ENCODE results near the gene CLEC19A.

CLEC19A gene

DNA sequence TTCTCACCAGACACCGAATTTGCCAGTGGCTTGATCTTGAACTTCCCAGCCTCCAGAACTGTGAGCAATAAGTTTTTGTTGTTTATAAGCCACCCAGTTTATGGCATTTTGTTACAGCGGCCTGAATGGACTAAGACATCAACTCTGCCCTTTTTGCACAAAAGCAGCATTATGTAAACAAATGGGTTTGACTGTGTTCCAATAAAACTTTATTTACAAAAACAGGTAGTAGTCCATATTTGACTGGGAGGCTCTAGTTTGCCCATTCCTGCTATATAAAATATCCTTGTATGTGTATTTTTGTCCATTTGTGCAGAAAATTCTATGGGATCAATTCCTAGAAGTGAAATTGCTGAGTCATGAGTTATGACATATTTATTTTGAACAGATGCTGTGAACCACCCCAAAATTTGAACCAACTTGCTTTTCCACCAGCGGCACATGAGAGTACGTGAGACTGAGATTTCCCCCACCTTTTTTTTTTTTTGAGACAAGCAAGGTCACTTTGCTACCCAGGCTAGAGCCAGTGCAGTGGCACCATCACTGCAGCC, 21.3 kb upstream of the CLEC19A start:
- H3K27ac Mint-ChIP-seq (ENCODE audit: low read depth), result no peak overlapping the region
- H3K4me1 Mint-ChIP-seq, result no peaks in the 10 kb centered on the region
- ATAC-seq (replicated peaks; ENCODE audit: extremely low read depth, poor library complexity, severe bottlenecking), result no peak
- no peak overlapping the region for H3K4me3 Mint-ChIP-seq
- H3K36me3 Mint-ChIP-seq (ENCODE audit: insufficient read depth), result no peaks in the 10 kb centered on the region
- no peak for DNase-seq (ENCODE audit: low spot score in 2 of 2)
- peaks cover 19% of the 10 kb centered on the region for H3K9me3 Mint-ChIP-seq
- peaks cover 8% of the 10 kb centered on the region for H3K27me3 Mint-ChIP-seq

GRCh38 chr16:19265380-19265930, 20.1 kb upstream of the CLEC19A start:
- H3K27ac Mint-ChIP-seq (ENCODE audit: low read depth), result no peak overlapping the region
- no peaks in the 10 kb centered on the region for H3K4me1 Mint-ChIP-seq
- H3K27me3 Mint-ChIP-seq, result peaks cover 8% of the 10 kb centered on the region
- peaks cover 20% of the 10 kb centered on the region for H3K9me3 Mint-ChIP-seq
- no peak for DNase-seq (ENCODE audit: low spot score in 2 of 2)
- no peak overlapping the region for H3K4me3 Mint-ChIP-seq
- H3K36me3 Mint-ChIP-seq (ENCODE audit: insufficient read depth), result no peaks in the 10 kb centered on the region
- no peak for ATAC-seq (replicated peaks; ENCODE audit: extremely low read depth, poor library complexity, severe bottlenecking)

- Mint-ChIP-seq H3K4me1 (no peaks in the 10 kb centered on the region), H3K4me3 (no peak overlapping the region), H3K27me3 (peaks cover 8% of the 10 kb centered on the region), H3K27ac (ENCODE audit: low read depth) (no peak overlapping the region), H3K36me3 (ENCODE audit: insufficient read depth) (no peaks in the 10 kb centered on the region), H3K9me3 (peaks cover 20% of the 10 kb centered on the region)
- ATAC-seq (replicated peaks; ENCODE audit: extremely low read depth, poor library complexity, severe bottlenecking), result no peak
- no peak for DNase-seq (ENCODE audit: low spot score in 2 of 2)
These were observed 18.8 kb upstream of the CLEC19A start for GRCh38 chr16:19266774-19267173.

DNA sequence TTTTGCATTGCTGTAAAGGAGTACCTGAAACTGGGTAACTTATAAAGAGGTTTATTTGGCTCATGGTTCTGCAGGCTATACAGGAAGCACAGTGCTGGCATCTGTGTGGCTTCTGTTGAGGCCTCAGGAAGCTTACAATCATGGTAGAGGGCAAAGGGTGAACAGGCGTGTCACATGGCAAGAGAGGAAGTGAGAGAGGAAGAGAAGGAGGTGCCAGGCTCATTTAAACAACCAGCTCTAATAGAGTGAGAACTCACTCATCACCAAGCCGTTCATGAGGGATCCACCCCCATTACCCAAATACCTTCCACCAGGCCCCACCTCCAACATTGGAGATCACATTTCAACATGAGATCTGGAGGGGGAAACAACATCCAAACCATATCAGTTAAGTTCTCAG, 16.4 kb upstream of the CLEC19A start:
- H3K27ac Mint-ChIP-seq (ENCODE audit: low read depth), result no peak overlapping the region
- H3K27me3 Mint-ChIP-seq, result peaks cover 8% of the 10 kb centered on the region
- H3K36me3 Mint-ChIP-seq (ENCODE audit: insufficient read depth), result no peaks in the 10 kb centered on the region
- ATAC-seq (replicated peaks; ENCODE audit: extremely low read depth, poor library complexity, severe bottlenecking), result no peak
- H3K9me3 Mint-ChIP-seq, result peaks cover 20% of the 10 kb centered on the region
- no peaks in the 10 kb centered on the region for H3K4me1 Mint-ChIP-seq
- no peak overlapping the region for H3K4me3 Mint-ChIP-seq
- no peak for DNase-seq (ENCODE audit: low spot score in 2 of 2)

DNA sequence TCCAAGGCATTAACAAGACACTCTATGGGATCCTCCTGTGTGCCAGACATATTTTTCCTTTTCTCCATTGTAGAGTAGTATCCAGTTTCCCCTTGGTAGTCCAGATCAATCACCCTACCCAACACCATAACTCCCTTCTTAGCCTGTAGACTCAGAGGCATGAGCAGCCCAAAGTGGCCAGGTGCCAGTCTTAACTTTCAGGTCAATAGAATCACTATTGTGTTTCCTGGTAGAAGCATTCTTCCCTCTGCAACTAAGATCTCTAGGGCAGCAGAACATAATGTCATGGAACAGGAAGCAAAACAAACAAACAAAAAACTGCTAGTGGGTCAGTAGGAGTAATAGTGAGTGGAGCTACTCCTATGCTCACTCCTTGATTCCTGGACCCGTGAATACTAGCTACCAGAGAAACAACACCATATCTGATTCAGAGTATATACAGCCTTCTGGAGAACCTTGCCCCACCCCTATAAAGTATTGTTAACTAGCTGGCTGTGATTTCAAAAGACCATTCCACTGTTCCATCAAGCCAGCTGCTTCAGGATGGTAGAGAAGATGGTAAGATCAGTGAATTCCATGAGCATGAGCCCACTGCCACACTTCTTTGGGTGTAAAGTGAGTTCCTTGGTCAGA, 11.2 kb upstream of the CLEC19A start:
- Mint-ChIP-seq H3K36me3 (ENCODE audit: insufficient read depth) (no peaks in the 10 kb centered on the region), H3K27me3 (no peaks in the 10 kb centered on the region), H3K9me3 (no peaks in the 10 kb centered on the region), H3K4me3 (no peak overlapping the region), H3K27ac (ENCODE audit: low read depth) (no peak overlapping the region), H3K4me1 (no peaks in the 10 kb centered on the region)
- no peak for ATAC-seq (replicated peaks; ENCODE audit: extremely low read depth, poor library complexity, severe bottlenecking)
- DNase-seq (ENCODE audit: low spot score in 2 of 2), result no peak

DNA sequence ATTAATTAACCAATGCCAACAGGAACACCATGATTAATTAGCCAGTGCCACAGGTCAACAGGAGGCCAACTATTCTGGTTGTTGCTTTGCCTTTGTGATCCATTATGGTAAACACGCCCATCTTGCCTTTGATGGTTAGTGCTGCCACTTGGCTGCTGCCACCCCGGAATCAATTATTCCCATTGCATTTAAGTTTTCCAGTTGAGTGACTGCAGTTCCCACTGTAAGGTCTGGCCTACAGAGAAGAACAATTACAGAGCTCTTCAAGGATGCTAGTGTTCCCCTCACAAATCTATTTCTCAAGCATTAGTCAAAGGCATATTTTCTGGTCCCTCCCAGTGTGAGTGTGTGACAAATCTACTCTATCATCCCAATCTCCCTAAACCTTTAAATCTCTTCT, 7.1 kb upstream of the CLEC19A start:
- no peak overlapping the region for H3K27ac Mint-ChIP-seq (ENCODE audit: low read depth)
- H3K27me3 Mint-ChIP-seq, result no peaks in the 10 kb centered on the region
- no peaks in the 10 kb centered on the region for H3K36me3 Mint-ChIP-seq (ENCODE audit: insufficient read depth)
- no peak for ATAC-seq (replicated peaks; ENCODE audit: extremely low read depth, poor library complexity, severe bottlenecking)
- H3K4me1 Mint-ChIP-seq, result no peaks in the 10 kb centered on the region
- H3K9me3 Mint-ChIP-seq, result no peaks in the 10 kb centered on the region
- no peak overlapping the region for H3K4me3 Mint-ChIP-seq
- DNase-seq (ENCODE audit: low spot score in 2 of 2), result no peak

- Mint-ChIP-seq H3K36me3 (ENCODE audit: insufficient read depth) (no peaks in the 10 kb centered on the region), H3K4me3 (no peak overlapping the region), H3K9me3 (no peaks in the 10 kb centered on the region), H3K4me1 (no peaks in the 10 kb centered on the region), H3K27me3 (no peaks in the 10 kb centered on the region), H3K27ac (ENCODE audit: low read depth) (no peak overlapping the region)
- DNase-seq (ENCODE audit: low spot score in 2 of 2) (no peak), ATAC-seq (replicated peaks; ENCODE audit: extremely low read depth, poor library complexity, severe bottlenecking) (no peak)
These were observed 4.3 kb upstream of the CLEC19A start for GRCh38 chr16:19281246-19281645.

DNA sequence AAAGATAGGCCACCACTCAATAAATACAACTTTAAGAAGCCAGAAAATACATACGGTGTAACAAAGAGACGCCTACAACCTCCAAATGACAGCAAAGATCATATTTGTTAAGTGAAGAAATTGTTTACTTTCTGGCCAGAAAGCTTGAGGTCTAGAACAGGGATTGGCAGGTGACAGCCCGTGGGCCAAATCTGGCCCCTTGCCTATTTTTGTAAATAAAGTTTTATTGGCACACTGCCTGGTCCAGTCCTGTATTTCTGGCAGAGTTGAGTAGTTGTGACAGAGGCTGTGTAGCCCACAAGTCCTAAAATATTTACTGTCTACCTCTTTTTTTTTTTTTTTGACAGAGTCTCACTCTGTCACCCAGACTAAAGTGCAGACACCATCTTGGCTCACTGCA, 3.4 kb upstream of the CLEC19A start:
- no peaks in the 10 kb centered on the region for H3K4me1 Mint-ChIP-seq
- no peaks in the 10 kb centered on the region for H3K9me3 Mint-ChIP-seq
- ATAC-seq (replicated peaks; ENCODE audit: extremely low read depth, poor library complexity, severe bottlenecking), result no peak
- no peak for DNase-seq (ENCODE audit: low spot score in 2 of 2)
- H3K36me3 Mint-ChIP-seq (ENCODE audit: insufficient read depth), result no peaks in the 10 kb centered on the region
- H3K27me3 Mint-ChIP-seq, result peaks cover 2% of the 10 kb centered on the region
- H3K27ac Mint-ChIP-seq (ENCODE audit: low read depth), result no peak overlapping the region
- no peak overlapping the region for H3K4me3 Mint-ChIP-seq

DNA sequence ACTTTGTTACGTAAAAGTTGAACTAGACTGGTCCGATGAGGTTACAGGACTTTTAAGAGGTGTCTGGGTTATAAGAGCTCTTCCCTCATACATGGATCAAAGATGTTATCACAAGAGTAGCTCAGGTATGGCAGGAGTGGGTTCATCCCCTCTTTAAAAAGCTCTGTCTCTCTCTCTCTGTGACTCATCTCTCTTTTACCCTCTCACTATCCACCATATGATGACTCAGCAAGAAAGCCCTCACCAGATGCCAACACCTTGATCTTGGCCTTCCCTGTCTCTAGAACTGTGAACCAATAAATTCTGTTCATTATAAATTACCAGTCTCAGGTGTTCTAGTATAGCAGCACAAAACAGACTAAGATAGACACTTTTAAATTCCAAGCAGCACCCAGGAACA, 1.9 kb upstream of the CLEC19A start:
- H3K27me3 Mint-ChIP-seq, result peaks cover 18% of the 10 kb centered on the region
- no peaks in the 10 kb centered on the region for H3K4me1 Mint-ChIP-seq
- no peaks in the 10 kb centered on the region for H3K36me3 Mint-ChIP-seq (ENCODE audit: insufficient read depth)
- no peak overlapping the region for H3K27ac Mint-ChIP-seq (ENCODE audit: low read depth)
- no peaks in the 10 kb centered on the region for H3K9me3 Mint-ChIP-seq
- no peak for DNase-seq (ENCODE audit: low spot score in 2 of 2)
- H3K4me3 Mint-ChIP-seq, result no peak overlapping the region
- no peak for ATAC-seq (replicated peaks; ENCODE audit: extremely low read depth, poor library complexity, severe bottlenecking)

DNA sequence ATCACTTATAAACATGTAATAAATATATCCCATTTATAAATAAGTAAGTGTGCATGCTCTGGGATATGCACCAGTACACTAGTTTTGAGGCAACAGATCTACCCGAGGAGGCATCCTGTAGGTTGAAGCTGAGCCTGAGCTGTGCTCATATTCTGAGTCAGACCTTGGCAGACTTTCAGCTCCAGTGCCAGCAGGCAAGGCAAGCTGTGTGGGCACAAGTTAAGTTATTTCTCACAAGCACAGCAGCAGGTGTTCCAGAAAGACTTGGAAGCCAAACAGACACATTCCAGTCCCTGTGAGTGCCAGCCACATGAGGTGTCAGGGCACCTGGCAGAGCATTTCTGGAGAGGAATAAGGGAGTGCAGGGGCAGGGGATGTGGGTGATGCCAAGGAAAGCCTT, 1.3 kb upstream of the CLEC19A start:
- no peaks in the 10 kb centered on the region for H3K36me3 Mint-ChIP-seq (ENCODE audit: insufficient read depth)
- no peak for DNase-seq (ENCODE audit: low spot score in 2 of 2)
- H3K4me3 Mint-ChIP-seq, result no peak overlapping the region
- peaks cover 19% of the 10 kb centered on the region for H3K27me3 Mint-ChIP-seq
- no peak for ATAC-seq (replicated peaks; ENCODE audit: extremely low read depth, poor library complexity, severe bottlenecking)
- no peak overlapping the region for H3K27ac Mint-ChIP-seq (ENCODE audit: low read depth)
- H3K9me3 Mint-ChIP-seq, result no peaks in the 10 kb centered on the region
- no peaks in the 10 kb centered on the region for H3K4me1 Mint-ChIP-seq

DNA sequence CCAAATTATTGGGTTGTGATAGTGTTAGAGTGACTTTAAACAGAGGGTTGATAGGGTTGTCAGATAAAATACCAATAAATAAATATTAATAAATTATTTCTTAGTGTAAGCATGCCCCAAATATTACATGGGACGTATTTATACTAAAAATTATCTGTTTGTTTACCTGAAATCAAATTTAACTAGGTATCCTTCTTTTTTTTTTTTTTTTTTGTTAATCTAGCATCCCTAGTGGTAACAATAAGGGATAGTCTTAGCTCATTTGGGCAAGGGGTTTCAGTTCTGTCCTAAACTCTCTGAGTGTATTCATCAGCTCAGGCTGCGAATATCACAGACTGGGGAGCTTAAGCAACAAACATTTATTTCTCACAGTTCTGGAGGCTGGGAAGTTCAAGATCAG, 1.3 kb downstream of the CLEC19A start:
- Mint-ChIP-seq H3K36me3 (ENCODE audit: insufficient read depth) (no peaks in the 10 kb centered on the region), H3K4me1 (no peaks in the 10 kb centered on the region), H3K9me3 (no peaks in the 10 kb centered on the region), H3K27me3 (peaks cover 38% of the 10 kb centered on the region), H3K4me3 (no peak overlapping the region), H3K27ac (ENCODE audit: low read depth) (no peak overlapping the region)
- no peak for ATAC-seq (replicated peaks; ENCODE audit: extremely low read depth, poor library complexity, severe bottlenecking)
- DNase-seq (ENCODE audit: low spot score in 2 of 2), result no peak

GRCh38 chr16:19287241-19287640, 1.7 kb downstream of the CLEC19A start:
- no peak overlapping the region for H3K27ac Mint-ChIP-seq (ENCODE audit: low read depth)
- H3K27me3 Mint-ChIP-seq, result peaks cover 38% of the 10 kb centered on the region
- H3K36me3 Mint-ChIP-seq (ENCODE audit: insufficient read depth), result no peaks in the 10 kb centered on the region
- DNase-seq (ENCODE audit: low spot score in 2 of 2), result no peak
- no peaks in the 10 kb centered on the region for H3K4me1 Mint-ChIP-seq
- no peak overlapping the region for H3K4me3 Mint-ChIP-seq
- no peaks in the 10 kb centered on the region for H3K9me3 Mint-ChIP-seq
- ATAC-seq (replicated peaks; ENCODE audit: extremely low read depth, poor library complexity, severe bottlenecking), result no peak

DNA sequence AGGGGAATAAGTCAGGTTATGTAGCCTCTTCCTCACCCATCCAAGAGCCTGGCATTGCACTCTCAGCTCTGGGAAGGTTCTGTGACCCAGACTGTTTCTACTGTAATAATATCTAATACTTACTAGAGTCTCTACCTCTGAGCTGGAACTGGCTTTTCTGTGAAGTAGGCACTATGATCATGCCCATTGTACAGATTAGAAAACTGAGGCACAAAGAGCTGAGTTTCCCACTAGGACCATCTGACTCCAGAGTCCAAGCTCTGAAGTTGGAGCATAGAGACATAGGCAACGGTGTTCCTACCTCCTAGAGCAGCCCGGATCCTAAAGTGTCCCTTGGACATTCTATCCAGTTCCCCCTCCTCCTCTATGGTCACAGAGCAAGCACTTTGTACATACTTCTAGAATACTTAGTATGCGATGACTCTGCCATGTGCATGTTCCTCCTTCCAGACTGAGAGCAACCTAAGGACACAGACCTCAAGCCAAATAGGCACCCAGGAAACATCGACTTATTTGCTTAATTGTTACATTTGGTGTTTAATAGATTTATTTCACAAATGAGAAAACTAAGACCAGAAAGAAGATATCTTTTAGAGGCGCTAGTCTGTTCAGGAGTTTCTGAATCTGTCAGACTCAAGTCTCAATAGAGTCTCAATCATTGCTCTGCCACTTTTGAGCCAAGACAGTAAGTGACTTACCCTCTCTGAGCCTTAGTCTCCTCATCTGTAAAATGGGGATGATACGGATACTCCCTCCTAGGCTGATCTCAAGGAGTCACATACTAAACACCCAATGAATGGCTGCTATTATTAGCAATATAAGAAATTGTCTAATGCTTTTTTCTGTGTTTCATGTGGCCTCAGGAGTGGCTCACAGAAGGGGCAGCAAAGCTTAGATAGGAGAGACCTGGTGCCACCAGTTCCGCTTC, 3.6 kb downstream of the CLEC19A start:
- Mint-ChIP-seq H3K4me3 (no peak overlapping the region), H3K4me1 (no peaks in the 10 kb centered on the region), H3K9me3 (no peaks in the 10 kb centered on the region), H3K27me3 (peaks cover 49% of the 10 kb centered on the region), H3K36me3 (ENCODE audit: insufficient read depth) (no peaks in the 10 kb centered on the region), H3K27ac (ENCODE audit: low read depth) (no peak overlapping the region)
- no peak for ATAC-seq (replicated peaks; ENCODE audit: extremely low read depth, poor library complexity, severe bottlenecking)
- no peak for DNase-seq (ENCODE audit: low spot score in 2 of 2)
